Keratinocyte (primary cell): ENCODE results near the gene ITIH5.

Experiments
- CTCF ChIP-seq, 3 experiments: IDR thresholded peaks in 1 of 3; conservative IDR thresholded peaks in 1 of 3; optimal IDR thresholded peaks in 1 of 3; 2 replicates in 2 of 3; 3 replicates in 1 of 3; pipeline versions ENCODE3 to v1.5.1; 2011; ENCODE audit warnings: low read length in 3 of 3, mild to moderate bottlenecking in 3 of 3, moderate library complexity in 2 of 3, control low read depth in 1 of 3, inconsistent platforms in 1 of 3; ENCODE audit not compliant: insufficient read depth in 2 of 3; ENCODE audit errors: extremely low read depth in 1 of 3
- EZH2 ChIP-seq: IDR thresholded peaks from one replicate; pipeline ENCODE4 v1.6.1; 2012; ENCODE audit warnings: inconsistent platforms, mild to moderate bottlenecking, low read length, moderate library complexity

DNA sequence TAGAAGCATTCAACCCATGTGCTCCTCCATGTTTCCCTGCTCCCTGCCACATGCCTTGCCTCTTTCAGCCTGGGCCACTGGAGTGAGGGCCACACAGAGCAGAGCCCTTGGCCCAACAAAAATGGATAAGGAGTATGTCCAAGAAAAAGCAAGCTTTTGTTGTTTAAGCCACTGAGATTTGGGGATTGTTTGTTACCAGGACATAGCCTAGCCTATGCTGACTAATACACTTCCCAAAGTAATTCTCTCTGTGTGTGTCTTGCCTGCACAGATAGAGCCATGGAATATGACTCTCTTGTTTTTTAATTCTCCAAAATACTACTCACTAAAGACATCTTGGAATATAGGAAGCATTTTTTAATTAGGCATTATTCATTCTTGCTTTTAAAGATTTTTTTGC lies 22.8 kb upstream of the ITIH5 start:
- no peak for TF ChIP-seq CTCF (optimal IDR thresholded peaks at IDR 0.05 in 1 of 3, IDR thresholded peaks at IDR 0.05 in 1 of 3, conservative IDR thresholded peaks at IDR 0.05 in 1 of 3; ENCODE audit: extremely low read depth in 1 of 3, insufficient read depth in 2 of 3, low read length in 3 of 3)
- TF ChIP-seq EZH2: no peak
